Measurements from ENCODE around the gene CPSF6.

CPSF6 gene

DNA sequence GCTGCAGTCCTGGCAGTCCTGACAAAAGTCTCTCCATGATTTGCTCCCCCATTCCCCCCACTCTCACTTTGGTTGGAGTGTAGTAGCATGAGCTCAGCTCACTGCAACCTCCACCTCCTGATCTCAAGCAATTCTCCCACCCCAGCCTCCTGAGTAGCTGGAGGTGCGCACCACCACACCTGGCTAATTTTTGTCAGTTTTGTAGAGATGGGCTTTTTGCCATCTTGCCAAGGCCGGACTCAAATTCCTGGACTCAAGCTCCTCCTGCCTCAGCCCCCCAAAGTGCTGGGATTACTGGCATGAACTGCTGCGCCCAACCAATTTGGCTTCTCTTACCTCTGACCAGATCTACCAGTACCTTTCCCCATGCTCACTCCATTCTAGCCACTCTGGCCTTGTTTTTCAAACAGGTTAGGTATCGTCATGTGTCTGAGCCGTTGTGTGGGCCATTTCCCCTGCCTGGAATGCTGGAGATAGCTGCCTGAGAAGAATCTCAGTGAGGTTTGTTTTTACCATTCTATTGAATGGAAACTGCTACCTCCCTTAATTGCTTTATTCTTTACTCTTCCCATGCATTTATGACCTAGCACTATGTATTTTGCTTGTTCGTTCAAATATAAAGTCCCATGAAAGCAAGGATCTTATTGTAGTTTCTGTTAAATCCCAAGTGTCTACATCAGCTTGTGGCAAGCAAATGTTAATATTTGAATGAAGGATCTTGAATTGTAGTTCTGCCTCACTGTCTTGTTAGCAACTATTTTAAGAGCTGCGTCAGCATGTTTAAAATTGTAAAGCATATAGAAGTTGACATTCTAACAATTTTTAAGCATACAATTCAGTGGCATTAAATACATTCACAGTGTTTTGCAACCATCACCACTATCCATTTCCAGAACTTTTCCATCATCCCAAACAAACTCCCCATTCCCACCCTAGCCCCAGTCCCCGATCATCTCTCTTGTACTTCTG lies 39.7 kb downstream of the CPSF6 start:
- TF ChIP-seq GATA2 (IDR thresholded peaks at IDR 0.05; ENCODE audit: low read depth, low read length) (no peak), GATA3 (IDR thresholded peaks at IDR 0.05; ENCODE audit: low read depth, low read length) (no peak)

DNA sequence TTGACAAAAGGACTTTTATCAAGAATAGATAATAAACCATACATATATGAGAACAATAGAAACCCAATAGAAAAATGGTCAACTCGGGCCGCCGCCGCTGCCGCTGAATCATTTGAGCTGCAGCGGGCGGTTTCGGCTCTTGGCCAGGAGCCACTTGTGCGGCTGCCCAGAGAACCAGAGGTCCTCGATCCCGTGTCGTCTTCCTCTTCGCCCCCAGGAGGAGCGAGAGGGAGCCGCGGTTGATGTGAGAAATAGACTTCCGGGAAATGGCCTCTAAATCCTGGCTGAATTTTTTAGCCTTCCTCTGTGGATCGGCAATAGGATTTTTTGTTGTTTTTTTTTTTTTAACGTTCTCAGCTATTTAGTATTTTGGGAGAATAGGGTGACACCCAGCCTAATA lies 44.8 kb downstream of the CPSF6 start:
- no peak for TF ChIP-seq GATA3 (IDR thresholded peaks at IDR 0.05; ENCODE audit: low read depth, low read length)
- no peak for TF ChIP-seq GATA2 (IDR thresholded peaks at IDR 0.05; ENCODE audit: low read depth, low read length)

DNA sequence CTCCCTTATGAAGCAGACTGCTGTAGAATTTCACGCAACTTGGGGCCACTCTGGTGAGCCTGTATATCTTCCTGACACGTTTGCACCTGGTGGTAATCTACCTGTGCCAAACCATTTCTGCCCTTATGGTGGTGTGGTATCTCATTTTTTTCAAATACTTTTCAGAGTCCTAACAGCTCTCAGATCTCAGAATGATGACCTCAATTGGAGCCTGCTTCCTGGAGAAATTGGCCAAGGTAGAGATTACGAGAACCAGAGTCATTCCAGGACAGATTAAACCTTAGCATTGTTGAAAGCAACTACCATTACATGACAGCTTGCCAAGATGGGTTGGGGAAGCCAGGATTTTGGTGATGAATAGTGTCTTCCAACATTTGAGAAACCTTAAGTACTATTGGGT lies 48.2 kb downstream of the CPSF6 start:
- TF ChIP-seq GATA3 (IDR thresholded peaks at IDR 0.05; ENCODE audit: low read depth, low read length) (no peak), GATA2 (IDR thresholded peaks at IDR 0.05; ENCODE audit: low read depth, low read length) (no peak)

DNA sequence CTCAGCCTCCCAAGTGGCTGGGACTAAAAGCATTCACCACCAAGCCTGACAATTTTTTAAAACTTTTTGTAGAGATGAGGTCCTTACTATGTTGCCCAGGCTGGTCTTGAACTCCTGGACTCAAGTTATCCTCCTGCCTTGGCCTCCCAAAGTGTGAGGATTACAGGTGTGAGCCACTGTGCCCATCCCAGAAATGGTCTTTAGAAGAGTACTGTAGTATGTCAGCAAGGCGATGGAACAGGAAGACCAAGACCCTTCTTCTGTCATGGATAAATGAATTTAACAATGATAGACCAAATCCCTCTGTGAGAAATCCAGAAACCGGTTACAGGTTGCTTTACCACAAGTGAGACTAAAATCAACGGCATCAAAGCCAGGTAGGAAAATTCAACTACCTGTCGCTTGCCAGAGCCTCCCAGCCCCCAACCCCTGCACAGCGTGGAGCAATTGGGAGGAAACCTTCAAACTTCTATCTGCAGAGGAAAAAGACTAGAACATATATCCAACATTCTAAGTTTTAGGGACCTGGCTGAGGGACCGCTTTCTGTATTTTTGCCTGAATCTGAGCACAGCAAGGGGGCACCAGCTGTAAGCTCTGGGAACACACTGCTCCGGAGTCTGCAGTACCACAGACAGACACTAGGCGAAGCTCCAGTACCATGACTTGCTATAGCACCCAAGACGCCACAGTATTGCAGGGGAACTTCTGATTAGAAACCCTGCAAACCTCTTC lies 51.3 kb downstream of the CPSF6 start:
- TF ChIP-seq GATA2 (IDR thresholded peaks at IDR 0.05; ENCODE audit: low read depth, low read length) = no peak
- TF ChIP-seq GATA3 (IDR thresholded peaks at IDR 0.05; ENCODE audit: low read depth, low read length) = no peak

DNA sequence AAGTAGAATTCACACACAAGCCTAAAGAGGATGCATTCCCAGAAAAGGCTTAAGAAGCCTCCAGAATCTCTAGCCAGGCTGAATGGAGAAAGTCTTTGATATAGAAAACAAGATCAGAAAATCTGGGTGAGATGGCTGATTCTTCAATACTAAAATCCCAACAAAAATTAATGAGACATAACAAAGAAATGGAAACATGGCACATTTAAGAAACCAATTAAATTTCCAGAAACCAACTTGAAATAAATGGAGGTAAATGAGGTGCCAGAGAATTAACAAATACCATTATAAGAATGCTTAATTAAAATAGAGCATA lies 51.9 kb downstream of the CPSF6 start:
- no peak for TF ChIP-seq GATA3 (IDR thresholded peaks at IDR 0.05; ENCODE audit: low read depth, low read length)
- no peak for TF ChIP-seq GATA2 (IDR thresholded peaks at IDR 0.05; ENCODE audit: low read depth, low read length)

DNA sequence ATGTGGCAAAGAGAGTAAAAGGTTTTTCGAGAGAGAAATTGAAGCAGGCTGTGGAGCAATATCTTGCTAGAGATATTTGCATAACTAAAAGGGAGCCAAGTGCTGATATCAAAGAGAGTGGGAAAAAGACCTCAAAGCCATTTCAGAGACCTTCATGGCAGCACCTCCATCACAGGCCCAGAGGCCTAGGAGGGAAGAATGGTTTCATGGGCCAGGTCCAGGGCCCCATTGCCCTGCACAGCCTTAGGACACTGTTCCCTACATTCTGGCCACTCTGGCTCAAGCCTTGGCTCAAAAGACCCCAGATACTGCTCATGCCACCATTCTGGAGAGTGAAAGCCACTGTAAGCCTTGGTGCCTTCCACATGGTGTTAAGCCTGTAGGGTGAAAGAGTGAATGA lies 58.8 kb downstream of the CPSF6 start:
- TF ChIP-seq GATA2 (IDR thresholded peaks at IDR 0.05; ENCODE audit: low read depth, low read length) (no peak), GATA3 (IDR thresholded peaks at IDR 0.05; ENCODE audit: low read depth, low read length) (no peak)

DNA sequence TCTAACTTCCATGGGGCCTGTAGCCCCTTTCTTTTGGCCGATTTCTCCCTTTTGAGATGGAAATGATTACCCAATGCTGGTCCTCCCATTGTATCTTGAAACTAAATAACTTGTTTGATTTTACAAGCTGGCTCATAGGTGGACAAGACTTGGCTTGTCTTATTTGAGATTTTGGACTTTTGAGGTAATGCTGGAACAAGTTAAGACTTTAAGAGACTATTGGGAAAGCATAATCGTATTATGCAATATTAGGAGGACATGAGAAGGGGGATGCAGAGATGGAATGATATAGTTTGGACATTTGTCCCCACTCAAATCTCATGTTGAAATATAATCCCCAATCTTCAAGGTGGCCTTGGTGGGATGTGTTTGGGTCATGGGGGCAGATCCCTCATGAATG lies 59.6 kb downstream of the CPSF6 start:
- TF ChIP-seq GATA2 (IDR thresholded peaks at IDR 0.05; ENCODE audit: low read depth, low read length) (no peak), GATA3 (IDR thresholded peaks at IDR 0.05; ENCODE audit: low read depth, low read length) (no peak)

DNA sequence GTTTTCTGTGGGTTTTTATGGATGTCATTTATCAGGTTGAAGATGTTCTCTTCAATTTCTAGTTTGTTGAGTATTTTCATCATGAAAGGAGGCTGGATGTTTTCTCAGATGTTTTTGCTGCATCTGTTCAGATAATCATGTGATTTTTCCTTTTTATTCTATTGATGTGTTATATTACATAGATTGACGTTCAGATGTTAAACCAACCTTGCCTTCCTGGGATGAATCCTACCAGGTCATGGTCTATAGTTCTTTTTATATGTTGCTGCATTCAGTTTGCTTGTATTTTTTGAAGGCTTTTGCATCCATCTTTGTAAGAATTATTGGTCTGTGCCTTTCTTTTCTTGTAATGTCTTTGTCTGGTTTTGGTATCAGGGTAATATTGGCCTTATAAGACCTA lies 64.9 kb downstream of the CPSF6 start:
- no peak for TF ChIP-seq GATA3 (IDR thresholded peaks at IDR 0.05; ENCODE audit: low read depth, low read length)
- TF ChIP-seq GATA2 (IDR thresholded peaks at IDR 0.05; ENCODE audit: low read depth, low read length) = no peak

DNA sequence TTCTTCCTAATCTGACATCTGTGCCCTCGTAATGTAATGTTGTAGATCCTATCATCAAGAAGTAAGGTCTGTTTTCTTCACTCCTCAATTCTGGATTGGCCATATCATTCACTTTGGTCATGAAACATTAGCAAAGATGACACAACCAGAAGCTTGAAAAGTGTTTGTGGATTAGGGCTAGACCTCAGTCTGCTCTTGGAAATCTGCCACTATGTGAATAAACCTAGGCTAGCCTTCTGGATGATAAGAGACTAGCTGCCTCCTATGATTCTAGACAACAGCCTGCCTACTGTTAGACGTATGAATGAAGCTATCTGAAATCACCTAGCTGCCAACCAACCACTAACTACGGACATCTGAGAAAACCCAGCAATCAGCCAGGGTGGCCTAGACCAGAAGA lies 70.1 kb downstream of the CPSF6 start:
- TF ChIP-seq GATA3 (IDR thresholded peaks at IDR 0.05; ENCODE audit: low read depth, low read length) (no peak), GATA2 (IDR thresholded peaks at IDR 0.05; ENCODE audit: low read depth, low read length) (no peak)

DNA sequence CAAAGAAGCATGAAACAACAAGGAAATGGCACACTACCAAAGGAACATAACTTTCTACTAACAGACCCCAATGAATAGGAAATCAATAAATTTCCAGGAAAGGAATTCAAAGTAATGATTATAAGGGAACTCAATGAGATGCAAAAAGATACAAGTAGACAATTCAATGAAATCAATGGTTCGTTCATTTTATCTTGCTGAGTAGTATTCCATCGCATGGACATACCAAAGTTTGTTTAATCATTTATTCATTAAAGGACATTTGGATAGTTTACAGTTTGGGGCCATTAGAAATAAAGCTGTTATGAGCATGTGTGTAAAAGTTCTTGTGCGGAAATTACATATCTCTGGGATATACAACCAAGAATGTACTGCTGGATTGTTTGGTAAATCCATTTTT lies 73.8 kb downstream of the CPSF6 start:
- no peak for TF ChIP-seq GATA2 (IDR thresholded peaks at IDR 0.05; ENCODE audit: low read depth, low read length)
- TF ChIP-seq GATA3 (IDR thresholded peaks at IDR 0.05; ENCODE audit: low read depth, low read length) = no peak

DNA sequence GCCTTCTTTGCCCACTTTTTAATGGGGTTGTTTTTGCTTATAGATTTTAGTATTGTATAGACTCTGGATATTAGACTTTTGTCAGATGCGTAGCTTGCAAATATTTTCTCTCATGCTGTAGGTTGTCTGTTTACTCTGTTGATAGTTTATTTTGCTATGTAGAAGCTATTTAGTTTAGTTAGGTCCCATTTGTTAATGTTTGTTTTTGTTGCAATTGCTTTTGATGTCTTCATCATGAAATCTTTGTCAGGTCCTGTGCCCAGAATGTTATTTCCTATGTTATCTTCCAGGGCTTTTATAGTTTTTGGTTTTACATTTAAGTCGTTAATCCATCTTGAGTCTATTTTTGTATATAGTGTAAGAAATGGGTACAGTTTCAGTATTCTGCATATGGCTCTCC lies 78.9 kb downstream of the CPSF6 start:
- no peak for TF ChIP-seq GATA3 (IDR thresholded peaks at IDR 0.05; ENCODE audit: low read depth, low read length)
- TF ChIP-seq GATA2 (IDR thresholded peaks at IDR 0.05; ENCODE audit: low read depth, low read length) = no peak

DNA sequence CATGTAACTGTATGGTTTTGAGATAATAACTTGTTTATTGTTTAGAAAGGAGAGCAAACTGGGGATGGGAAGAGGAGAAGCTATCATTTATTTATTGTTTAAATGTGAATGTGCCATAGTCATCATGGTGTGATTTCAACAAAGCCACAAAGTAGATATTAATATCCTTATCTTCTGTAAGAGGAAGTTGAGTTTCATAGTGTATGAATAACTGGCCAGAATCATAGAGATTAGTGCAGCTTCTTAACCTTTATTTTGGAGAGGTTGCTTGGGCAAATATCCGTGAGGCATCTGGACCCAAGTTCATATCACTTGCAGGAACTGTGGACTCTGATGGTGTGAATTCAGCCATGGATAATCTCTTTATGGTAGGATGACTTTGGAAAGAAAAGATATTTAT lies 82.0 kb downstream of the CPSF6 start:
- no peak for TF ChIP-seq GATA3 (IDR thresholded peaks at IDR 0.05; ENCODE audit: low read depth, low read length)
- no peak for TF ChIP-seq GATA2 (IDR thresholded peaks at IDR 0.05; ENCODE audit: low read depth, low read length)

Measured in SH-SY5Y (cell line).